ENCODE results near the gene XRCC1. TPM values are rescaled to one million over a fixed set of nuclear protein-coding genes. Genes with fewer than 3 reads are reported as not detected.

Gene XRCC1
- total RNA-seq (2014; rRNA removed; shearing (Covaris generic)) (45.8 and 49.5 TPM in 2 replicates), polyA plus RNA-seq (2016; fragmentation: Nextera tagmentation; extraction: Ambion mirVana) (32.0 and 35.3 TPM in 2 replicates)
- long read RNA-seq, transcript XRCC1-201 (17 exons, 2,802 nt) = major isoform, 29 of 44 reads
- long read RNA-seq, partial matches to known transcripts = 6 of 44 reads
- long read RNA-seq, other reads (novel, unspliced or antisense) = 8 of 44 reads

GRCh38 chr19:43575156-43575950 lies at the start of gene XRCC1, which contains the start of gene PINLYP:
XRCC1 (minus strand) TSS chr19:43575527; CDS start chr19:43575458, 69 bp downstream.
PINLYP (plus strand) TSS chr19:43575801; CDS start chr19:43577192, 1,391 bp downstream.
- H3K36me3 Mint-ChIP-seq (ENCODE audit: low read depth) = peaks cover 21% of the 10 kb centered on the region
- H3K4me1 ChIP-seq (ENCODE audit: insufficient read depth) = peaks cover 14% of the 10 kb centered on the region
- peak within 1 kb of the TSS; percentile 99 for H3K4me3 ChIP-seq
- TF ChIP-seq JUNB (IDR thresholded peaks at IDR 0.05; ENCODE audit: unreplicated experiment) = no peak
- TF ChIP-seq EZH2 (IDR thresholded peaks at IDR 0.05; ENCODE audit: low read depth, unreplicated experiment) = no peak
- peak; percentile 92 for TF ChIP-seq CREB1 (CRISPR knock-in tag; IDR thresholded peaks at IDR 0.05; ENCODE audit: low read depth)
- TF ChIP-seq POLR2AphosphoS5 (IDR thresholded peaks at IDR 0.05; ENCODE audit: low read depth) = peak; percentile 80
- peak; percentile 57; the same call in 1 of the 2 replicates for TF ChIP-seq ETS1 (IDR thresholded peaks at IDR 0.05)
- H3K27me3 ChIP-seq (ENCODE audit: insufficient read depth) = no peaks in the 10 kb centered on the region
- H2AFZ ChIP-seq = peak within 1 kb of the TSS; percentile 93; the same call in 1 of the 2 replicates
- H3K27ac Mint-ChIP-seq = peak within 1 kb of the TSS; percentile 96
- peak within 1 kb of the TSS; percentile 98 for H3K4me3 Mint-ChIP-seq
- peaks cover 22% of the 10 kb centered on the region for H3K4me1 Mint-ChIP-seq
- DNase-seq (ENCODE audit: low spot score) (peak; percentile 100), ATAC-seq (peak; percentile 92)
- peaks cover 8% of the 10 kb centered on the region for H3K27me3 Mint-ChIP-seq (ENCODE audit: insufficient read depth, low read depth, poor library complexity)
- H3K9me3 Mint-ChIP-seq = no peaks in the 10 kb centered on the region; the same call in 2 of the 3 replicates
- peak within 1 kb of the TSS; percentile 89 for H3K27ac ChIP-seq (ENCODE audit: low read depth)
- H3K36me3 ChIP-seq (ENCODE audit: insufficient read depth) = no peaks in the 10 kb centered on the region
- H3K4me2 ChIP-seq = peak within 1 kb of the TSS; percentile 98
- peaks cover 12% of the 10 kb centered on the region; the same call in 1 of the 2 replicates for H3K79me2 ChIP-seq (replicated peaks; ENCODE audit: insufficient read depth)
- H3K9me2 ChIP-seq (ENCODE audit: insufficient read depth) = no peaks in the 10 kb centered on the region
- no peaks in the 10 kb centered on the region; the same call in 1 of the 2 replicates for H4K20me1 ChIP-seq (replicated peaks; ENCODE audit: insufficient read depth)
- H3F3A ChIP-seq (replicated peaks; ENCODE audit: low read depth) = no peaks in the 10 kb centered on the region; the same call in 1 of the 2 replicates

GRCh38 chr19:43624933-43625332 lies 49.6 kb upstream of the XRCC1 start:
- no peaks in the 10 kb centered on the region for H3K27me3 ChIP-seq (ENCODE audit: insufficient read depth)
- peak overlapping the region; percentile 70; the same call in 1 of the 2 replicates for H3K4me2 ChIP-seq
- no peaks in the 10 kb centered on the region for H3K9me2 ChIP-seq (ENCODE audit: insufficient read depth)
- H4K20me1 ChIP-seq (replicated peaks; ENCODE audit: insufficient read depth) = peaks cover 7% of the 10 kb centered on the region
- no peak overlapping the region for H2AFZ ChIP-seq
- Mint-ChIP-seq H3K4me3 (no peak overlapping the region; the same call in 2 of the 3 replicates), H3K9me3 (peaks cover 3% of the 10 kb centered on the region; the same call in 2 of the 3 replicates), H3K36me3 (ENCODE audit: low read depth) (peaks cover 18% of the 10 kb centered on the region), H3K27me3 (ENCODE audit: insufficient read depth, low read depth, poor library complexity) (peaks cover 19% of the 10 kb centered on the region), H3K27ac (peak overlapping the region; percentile 66), H3K4me1 (peaks cover 28% of the 10 kb centered on the region)
- H3K79me2 ChIP-seq (replicated peaks; ENCODE audit: insufficient read depth) = 0 out of 2 replicates have a peak, but pooled peaks cover 4% of the 10 kb centered on the region
- 0 out of 2 replicates have a peak overlapping the region, but pooled peaks have one; percentile 27 for H3K4me3 ChIP-seq
- H3F3A ChIP-seq (replicated peaks; ENCODE audit: low read depth) = peaks cover 9% of the 10 kb centered on the region
- H3K4me1 ChIP-seq (ENCODE audit: insufficient read depth) = peaks cover 12% of the 10 kb centered on the region
- ATAC-seq (peak; percentile 81), DNase-seq (ENCODE audit: low spot score) (peak; percentile 97)
- H3K36me3 ChIP-seq (ENCODE audit: insufficient read depth) = no peaks in the 10 kb centered on the region
- H3K27ac ChIP-seq (ENCODE audit: low read depth) = no peak overlapping the region
- TF ChIP-seq POLR2AphosphoS5 (IDR thresholded peaks at IDR 0.05; ENCODE audit: low read depth) (no peak), CTCF (conservative IDR thresholded peaks at IDR 0.05; ENCODE audit: low read depth in 2 of 2) (peak; percentile 46 to 84)
